HG03039 (cell line): ENCODE results near the gene DNPH1.

Experiments used
- ATAC-seq: cut with Tn5 transposase; IDR thresholded peaks from one replicate; pipeline ENCODE4 v1.9.1; 2021; ENCODE audit warnings: mild to moderate bottlenecking, moderate library complexity; ENCODE audit not compliant: unreplicated experiment

Gene DNPH1

GRCh38 chr6:43185391-43185985, 43.8 kb downstream of the DNPH1 start:
- ATAC-seq, result no peak

- ATAC-seq, result no peak
Observed at GRCh38 chr6:43184268-43184985, 44.9 kb downstream of the DNPH1 start.

- ATAC-seq, result no peak
Observed at GRCh38 chr6:43183441-43183840, 45.8 kb downstream of the DNPH1 start.

DNA sequence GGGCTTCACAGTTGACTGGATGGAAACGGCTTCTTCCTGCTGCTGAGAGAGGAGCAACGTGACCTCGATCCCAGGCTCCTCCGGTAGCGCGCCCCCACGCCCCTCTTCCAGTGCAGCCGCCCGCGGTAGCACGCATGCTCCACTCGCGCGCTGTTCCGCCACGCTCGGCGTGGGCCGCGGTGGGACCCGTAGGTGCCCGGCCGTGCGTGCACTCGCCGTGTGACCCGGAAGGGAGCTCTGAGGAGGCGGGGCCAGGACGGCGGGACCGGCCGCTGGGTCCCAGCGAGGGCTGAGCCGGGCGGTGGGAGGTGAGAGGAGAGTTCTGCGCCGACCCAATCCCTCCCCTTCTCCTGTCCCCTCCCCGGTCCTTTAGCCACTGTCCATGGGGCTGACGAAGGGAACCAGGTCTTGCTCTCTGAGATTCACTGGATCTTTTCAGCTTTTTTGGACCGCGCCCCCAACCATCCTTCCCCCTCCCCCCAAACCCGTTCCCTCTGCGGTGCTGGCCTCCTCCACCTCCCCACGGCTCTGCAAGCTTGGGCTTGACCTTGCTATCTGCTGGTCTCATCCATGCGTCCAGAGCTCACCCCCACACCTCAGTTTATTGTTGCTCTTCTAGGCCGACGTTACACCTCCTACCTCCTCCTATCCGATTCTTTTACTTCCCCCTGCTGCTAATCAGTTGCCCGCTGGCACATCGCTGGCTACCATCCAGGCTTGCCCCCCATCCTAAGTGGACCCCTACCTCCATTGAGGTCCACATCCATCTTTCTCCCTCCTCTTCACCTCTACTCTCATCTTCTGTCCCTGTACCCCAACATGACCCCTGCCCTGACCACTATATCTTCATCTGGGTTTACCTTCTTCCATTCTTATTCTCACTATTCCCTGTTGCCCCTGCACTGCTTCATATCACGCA, 47.1 kb downstream of the DNPH1 start, which contains the start of gene CUL9:
Gene CUL9 (plus strand): TSS at position 255 of the 919 bp plus-strand sequence. CDS start 2,115 bp downstream, outside the sequence.
- peak; percentile 80 for ATAC-seq

- ATAC-seq, result no peak
Observed at GRCh38 chr6:43181621-43181941, 47.7 kb downstream of the DNPH1 start.

DNA sequence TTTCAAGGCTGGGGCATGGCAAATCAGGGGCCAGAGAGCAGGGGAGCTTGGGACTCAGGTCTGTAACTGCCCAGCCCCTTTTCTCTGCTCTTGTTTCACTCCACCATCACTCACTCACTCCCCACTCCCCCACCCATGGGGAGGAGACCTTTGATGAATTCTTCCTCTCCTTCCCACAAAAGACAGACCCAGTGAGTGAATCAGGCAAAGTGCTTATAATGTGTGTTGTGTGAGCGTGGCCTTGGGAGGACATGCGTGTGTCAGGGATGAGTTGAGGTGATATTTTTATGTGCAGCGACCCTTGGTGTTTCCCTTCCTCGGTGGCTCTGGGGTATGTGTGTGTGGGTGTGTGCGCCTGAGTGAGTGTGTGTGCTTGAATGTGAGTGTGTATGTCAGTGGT, 48.3 kb downstream of the DNPH1 start:
- no peak for ATAC-seq

- ATAC-seq, result no peak
Observed at GRCh38 chr6:43180058-43180457, 49.2 kb downstream of the DNPH1 start.

GRCh38 chr6:43178951-43179830, 50.1 kb downstream of the DNPH1 start:
- no peak for ATAC-seq

DNA sequence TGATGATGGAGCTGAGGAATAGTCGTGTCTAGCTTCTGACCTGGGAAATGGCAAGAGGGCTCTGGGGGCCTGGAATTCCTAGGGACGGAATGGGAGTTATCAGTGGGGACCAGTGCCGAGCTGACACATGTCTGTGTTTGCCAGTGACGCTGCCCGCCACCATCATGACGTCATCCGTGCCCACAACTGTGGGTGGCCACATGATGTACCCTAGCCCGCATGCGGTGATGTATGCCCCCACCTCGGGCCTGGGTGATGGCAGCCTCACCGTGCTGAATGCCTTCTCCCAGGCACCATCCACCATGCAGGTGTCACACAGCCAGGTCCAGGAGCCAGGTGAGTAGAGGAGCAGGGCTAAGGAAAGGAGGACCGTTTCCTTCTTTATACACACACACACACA, 51.1 kb downstream of the DNPH1 start:
- no peak for ATAC-seq

- no peak for ATAC-seq
Observed at GRCh38 chr6:43176423-43176786, 52.9 kb downstream of the DNPH1 start.

- no peak for ATAC-seq
Observed at GRCh38 chr6:43175676-43176422, 53.4 kb downstream of the DNPH1 start.
